GM21381 (cell line): ENCODE results near the gene EZH1.

Source experiments
- ATAC-seq: cut with Tn5 transposase; IDR thresholded peaks from one replicate; pipeline ENCODE4 v1.9.1; 2021; ENCODE audit warnings: mild to moderate bottlenecking, moderate library complexity; ENCODE audit not compliant: unreplicated experiment

EZH1 gene

GRCh38 chr17:42723636-42724035 lies 21.2 kb downstream of the EZH1 start:
- no peak for ATAC-seq

- ATAC-seq, result no peak
These were observed 23.8 kb downstream of the EZH1 start for GRCh38 chr17:42720996-42721583.

GRCh38 chr17:42709561-42709960 lies 35.3 kb downstream of the EZH1 start:
- ATAC-seq, result no peak

GRCh38 chr17:42708588-42708987 lies 36.3 kb downstream of the EZH1 start:
- ATAC-seq, result no peak

GRCh38 chr17:42706732-42707131 lies 38.1 kb downstream of the EZH1 start:
- ATAC-seq, result no peak

- ATAC-seq, result peak; percentile 66
These were observed 39.9 kb downstream of the EZH1 start for GRCh38 chr17:42704837-42705494.

GRCh38 chr17:42704490-42704836 lies 40.4 kb downstream of the EZH1 start:
- ATAC-seq, result peak; percentile 18

GRCh38 chr17:42702446-42702845 lies 42.4 kb downstream of the EZH1 start:
- ATAC-seq, result no peak

- no peak for ATAC-seq
These were observed 44.1 kb downstream of the EZH1 start for GRCh38 chr17:42700586-42701289.

- ATAC-seq, result no peak
These were observed 45.5 kb downstream of the EZH1 start for GRCh38 chr17:42699415-42699740.

GRCh38 chr17:42698736-42699414 lies 46.0 kb downstream of the EZH1 start:
- ATAC-seq, result no peak

- ATAC-seq, result no peak
These were observed 47.6 kb downstream of the EZH1 start for GRCh38 chr17:42697108-42697811.

- ATAC-seq, result no peak
These were observed 49.3 kb downstream of the EZH1 start for GRCh38 chr17:42695500-42695899.

GRCh38 chr17:42694524-42694923 lies 50.3 kb downstream of the EZH1 start:
- ATAC-seq, result no peak

GRCh38 chr17:42692489-42692888 lies 52.4 kb downstream of the EZH1 start:
- ATAC-seq, result no peak

- ATAC-seq, result no peak
These were observed 53.8 kb downstream of the EZH1 start for GRCh38 chr17:42691021-42691545.

- no peak for ATAC-seq
These were observed 54.2 kb downstream of the EZH1 start for GRCh38 chr17:42690596-42690995.

- no peak for ATAC-seq
These were observed 57.0 kb downstream of the EZH1 start for GRCh38 chr17:42687707-42688320.

- ATAC-seq, result no peak
These were observed 58.2 kb downstream of the EZH1 start for GRCh38 chr17:42686520-42687128.

GRCh38 chr17:42685831-42686230 lies 59.0 kb downstream of the EZH1 start:
- ATAC-seq, result no peak
